Activated CD4-positive, alpha-beta T cell treated with anti-CD3 and anti-CD28 coated beads for 4 hours (primary cell): ENCODE measurements around the gene PRDM2.

Experiments used
- DNase-seq, 2 donors: peaks; one replicate each; pipeline ENCODE4 v3.0.0-alpha.2; 2020

The PRDM2 gene

GRCh38 chr1:13769212-13769611 lies 69.2 kb downstream of the PRDM2 start:
- no peak for DNase-seq

- DNase-seq: no peak
Observed at GRCh38 chr1:13769830-13770229, 69.8 kb downstream of the PRDM2 start.

GRCh38 chr1:13770743-13771142 lies 70.8 kb downstream of the PRDM2 start:
- no peak for DNase-seq

- no peak for DNase-seq
Observed at GRCh38 chr1:13771745-13772144, 71.8 kb downstream of the PRDM2 start.

- no peak for DNase-seq
Observed at GRCh38 chr1:13772271-13772670, 72.3 kb downstream of the PRDM2 start.

- no peak for DNase-seq
Observed at GRCh38 chr1:13774121-13774520, 74.1 kb downstream of the PRDM2 start.

- no peak for DNase-seq
Observed at GRCh38 chr1:13775459-13775858, 75.5 kb downstream of the PRDM2 start.

GRCh38 chr1:13775916-13776315 lies 75.9 kb downstream of the PRDM2 start:
- DNase-seq: no peak

- no peak for DNase-seq
Observed at GRCh38 chr1:13778431-13778830, 78.4 kb downstream of the PRDM2 start.

- no peak for DNase-seq
Observed at GRCh38 chr1:13779930-13780329, 79.9 kb downstream of the PRDM2 start.

GRCh38 chr1:13780780-13781179 lies 80.8 kb downstream of the PRDM2 start:
- DNase-seq: no peak

- DNase-seq: no peak
Observed at GRCh38 chr1:13781228-13781627, 81.2 kb downstream of the PRDM2 start.

GRCh38 chr1:13781907-13782633 lies 82.1 kb downstream of the PRDM2 start:
- DNase-seq: no peak

- no peak for DNase-seq
Observed at GRCh38 chr1:13782634-13783360, 82.8 kb downstream of the PRDM2 start.

GRCh38 chr1:13783551-13783950 lies 83.6 kb downstream of the PRDM2 start:
- no peak for DNase-seq

- no peak for DNase-seq
Observed at GRCh38 chr1:13784971-13785370, 85.0 kb downstream of the PRDM2 start.

GRCh38 chr1:13786541-13786940 lies 86.6 kb downstream of the PRDM2 start:
- no peak for DNase-seq

GRCh38 chr1:13788795-13789194 lies 88.8 kb downstream of the PRDM2 start:
- no peak for DNase-seq

GRCh38 chr1:13790290-13791030 lies 90.5 kb downstream of the PRDM2 start:
- DNase-seq: no peak

GRCh38 chr1:13792419-13792818 lies 92.4 kb downstream of the PRDM2 start:
- no peak for DNase-seq

- DNase-seq: no peak
Observed at GRCh38 chr1:13793088-13793730, 93.2 kb downstream of the PRDM2 start.

- no peak for DNase-seq
Observed at GRCh38 chr1:13794231-13795187, 94.5 kb downstream of the PRDM2 start.
